T1000 (cell line): ENCODE data around the gene RIPK1.

Experiments
- DNase-seq: peaks from one replicate; lab custom pipeline; 2025; ENCODE audit warnings: mixed read lengths; lab: John Stamatoyannopoulos, UW

Gene RIPK1

GRCh38 chr6:3085074-3085473, 16.8 kb downstream of the RIPK1 start:
- no peak for DNase-seq

GRCh38 chr6:3086282-3086946, 18.1 kb downstream of the RIPK1 start:
- DNase-seq, result no peak

- no peak for DNase-seq
These were observed 20.2 kb downstream of the RIPK1 start for GRCh38 chr6:3088446-3088845.

- no peak for DNase-seq
These were observed 20.7 kb downstream of the RIPK1 start for GRCh38 chr6:3088968-3089367.

- DNase-seq, result no peak
These were observed 21.7 kb downstream of the RIPK1 start for GRCh38 chr6:3090013-3090412.

GRCh38 chr6:3094815-3095214, 26.5 kb downstream of the RIPK1 start:
- no peak for DNase-seq

GRCh38 chr6:3102875-3103274, 34.6 kb downstream of the RIPK1 start:
- no peak for DNase-seq

GRCh38 chr6:3108746-3109414, 40.6 kb downstream of the RIPK1 start:
- no peak for DNase-seq

GRCh38 chr6:3109761-3110160, 41.5 kb downstream of the RIPK1 start:
- DNase-seq, result no peak

GRCh38 chr6:3114377-3114776, 46.1 kb downstream of the RIPK1 start:
- DNase-seq, result no peak

GRCh38 chr6:3117912-3118352, 49.6 kb downstream of the RIPK1 start:
- no peak for DNase-seq

GRCh38 chr6:3118353-3119039, 50.2 kb downstream of the RIPK1 start, which contains the start of gene BPHL:
BPHL (plus strand) TSS chr6:3118711; CDS start chr6:3118741, 30 bp downstream.
- peak; percentile 94 for DNase-seq

GRCh38 chr6:3119040-3119723, 50.9 kb downstream of the RIPK1 start:
- no peak for DNase-seq

GRCh38 chr6:3120765-3121089, 52.4 kb downstream of the RIPK1 start:
- DNase-seq, result no peak

- DNase-seq, result no peak
These were observed 54.5 kb downstream of the RIPK1 start for GRCh38 chr6:3122823-3123182.

GRCh38 chr6:3124667-3125066, 56.4 kb downstream of the RIPK1 start:
- DNase-seq, result no peak

GRCh38 chr6:3125815-3126214, 57.5 kb downstream of the RIPK1 start:
- DNase-seq, result no peak

GRCh38 chr6:3128356-3129108, 60.2 kb downstream of the RIPK1 start:
- DNase-seq, result no peak

GRCh38 chr6:3131695-3132094, 63.4 kb downstream of the RIPK1 start:
- DNase-seq, result no peak

GRCh38 chr6:3133515-3133914, 65.2 kb downstream of the RIPK1 start:
- no peak for DNase-seq

- no peak for DNase-seq
These were observed 67.5 kb downstream of the RIPK1 start for GRCh38 chr6:3135668-3136291.
